HG03565 (cell line): ENCODE results near the gene LYST.

Experiments used
- ATAC-seq: cut with Tn5 transposase; IDR thresholded peaks from one replicate; pipeline ENCODE4 v1.9.1; 2021; ENCODE audit warnings: mild to moderate bottlenecking, moderate library complexity; ENCODE audit not compliant: unreplicated experiment

The LYST gene

GRCh38 chr1:235726557-235726956 lies 140.1 kb downstream of the LYST start:
- no peak for ATAC-seq

GRCh38 chr1:235725434-235725833 lies 141.3 kb downstream of the LYST start:
- no peak for ATAC-seq

- ATAC-seq = no peak
These were observed 142.0 kb downstream of the LYST start for GRCh38 chr1:235724730-235725129.

GRCh38 chr1:235722858-235723257 lies 143.8 kb downstream of the LYST start:
- no peak for ATAC-seq

- ATAC-seq = no peak
These were observed 144.7 kb downstream of the LYST start for GRCh38 chr1:235721982-235722381.

- ATAC-seq = no peak
These were observed 146.2 kb downstream of the LYST start for GRCh38 chr1:235720544-235720943.

GRCh38 chr1:235714205-235714897 lies 152.4 kb downstream of the LYST start:
- no peak for ATAC-seq

GRCh38 chr1:235712812-235713211 lies 153.9 kb downstream of the LYST start:
- ATAC-seq = no peak

- ATAC-seq = no peak
These were observed 156.0 kb downstream of the LYST start for GRCh38 chr1:235710687-235711086.

- ATAC-seq = no peak
These were observed 157.7 kb downstream of the LYST start for GRCh38 chr1:235709018-235709417.

GRCh38 chr1:235708390-235708962 lies 158.2 kb downstream of the LYST start:
- no peak for ATAC-seq

- ATAC-seq = no peak
These were observed 163.2 kb downstream of the LYST start for GRCh38 chr1:235703506-235703905.

- ATAC-seq = no peak
These were observed 164.3 kb downstream of the LYST start for GRCh38 chr1:235702412-235702811.

- ATAC-seq = no peak
These were observed 169.2 kb downstream of the LYST start for GRCh38 chr1:235697508-235697907.

- ATAC-seq = no peak
These were observed 177.3 kb downstream of the LYST start for GRCh38 chr1:235689356-235689755.

- ATAC-seq = no peak
These were observed 178.6 kb downstream of the LYST start for GRCh38 chr1:235688096-235688495.

- ATAC-seq = no peak
These were observed 183.1 kb downstream of the LYST start for GRCh38 chr1:235683653-235684052.

- no peak for ATAC-seq
These were observed 184.5 kb downstream of the LYST start for GRCh38 chr1:235682216-235682615.

GRCh38 chr1:235679644-235680043 lies 187.1 kb downstream of the LYST start:
- no peak for ATAC-seq

- no peak for ATAC-seq
These were observed 187.7 kb downstream of the LYST start for GRCh38 chr1:235679005-235679404.

- ATAC-seq = no peak
These were observed 191.4 kb downstream of the LYST start for GRCh38 chr1:235675152-235675890.

- no peak for ATAC-seq
These were observed 192.7 kb downstream of the LYST start for GRCh38 chr1:235673981-235674380.
